Activated CD8-positive, alpha-beta memory T cell treated with anti-CD3 and anti-CD28 coated beads for 1 hour (primary cell): Measurements from ENCODE around the gene EGFL8.

ENCODE experiments used
- DNase-seq, 2 donors: peaks; one replicate each; pipeline ENCODE4 v3.0.0-alpha.2; 2020; ENCODE audit warnings: low read depth in 1 of 2; ENCODE audit errors: extremely low read depth in 1 of 2

Gene EGFL8

DNA sequence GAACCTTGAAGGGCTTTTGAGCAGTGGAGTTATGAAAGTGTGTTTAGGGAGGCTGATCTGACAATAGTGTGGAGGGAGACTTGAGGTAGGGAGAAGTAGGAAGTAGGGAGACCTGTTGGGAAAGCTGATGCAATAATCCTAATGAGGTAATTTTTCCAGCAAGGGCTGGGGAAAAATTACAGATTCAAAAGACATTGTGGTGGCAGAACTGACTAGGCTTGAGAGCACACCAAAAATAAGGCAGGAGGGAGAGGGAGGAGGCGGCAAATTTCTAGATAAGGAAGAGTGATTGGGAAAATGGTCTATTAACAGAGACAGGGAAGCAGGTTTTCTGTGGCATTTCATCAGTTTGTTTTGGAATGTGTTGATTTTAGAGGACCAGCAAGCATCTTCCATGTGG is 18.1 kb upstream of the EGFL8 start:
- DNase-seq = no peak

DNA sequence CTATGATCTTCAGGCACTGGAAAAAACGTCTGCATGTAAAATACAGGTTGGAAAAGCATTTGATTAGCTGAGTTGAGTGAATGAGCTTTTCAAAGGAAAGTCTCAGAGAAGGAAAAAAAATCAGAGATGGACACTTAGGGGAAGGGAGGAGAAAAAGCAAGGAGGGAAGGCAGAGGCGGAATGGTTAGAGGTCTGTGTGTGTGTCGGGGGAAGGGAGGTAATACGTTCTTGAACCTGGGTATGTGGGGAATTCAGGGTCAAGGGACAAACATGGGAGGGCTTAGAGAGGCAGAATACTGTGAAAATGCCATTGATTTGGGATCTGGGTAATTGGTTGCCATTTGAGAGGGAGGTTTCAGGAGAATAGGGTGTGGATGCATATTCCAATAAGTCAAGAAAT is 17.7 kb upstream of the EGFL8 start:
- DNase-seq = no peak

DNA sequence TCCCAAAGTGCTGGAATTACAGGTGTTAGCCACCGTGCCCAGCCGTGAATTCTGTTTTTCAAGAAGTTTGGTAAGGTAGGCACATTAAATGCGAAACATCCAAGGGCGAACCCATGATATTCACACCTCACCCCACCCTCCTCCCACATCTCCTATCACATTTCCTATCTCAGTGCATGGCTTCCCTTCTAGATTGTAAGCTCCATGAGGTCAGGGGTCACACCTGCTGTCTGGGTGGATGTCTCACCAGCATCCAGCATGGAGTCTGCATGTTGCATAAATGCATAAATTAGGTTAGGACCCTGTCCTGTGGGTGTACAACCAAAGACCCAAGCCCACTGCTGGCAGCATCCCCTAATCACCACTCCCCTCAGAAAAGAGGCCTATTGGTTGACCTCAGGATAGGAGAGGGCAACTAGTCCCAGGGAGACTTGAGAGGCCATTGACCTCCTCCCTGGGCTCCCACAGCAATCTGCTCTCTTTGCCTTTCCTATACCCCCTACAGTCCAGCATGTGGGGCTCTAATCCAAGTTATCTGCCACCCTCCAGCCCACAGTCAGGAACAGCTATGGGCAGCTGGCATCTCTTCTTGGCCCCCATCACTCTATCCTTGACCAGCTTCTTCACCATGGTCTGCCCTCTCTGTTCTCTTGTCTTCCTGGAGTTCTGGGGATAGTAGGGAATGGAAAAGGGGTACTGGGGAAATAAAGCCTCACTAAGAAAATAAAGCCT is 16.8 kb upstream of the EGFL8 start:
- DNase-seq = no peak

DNA sequence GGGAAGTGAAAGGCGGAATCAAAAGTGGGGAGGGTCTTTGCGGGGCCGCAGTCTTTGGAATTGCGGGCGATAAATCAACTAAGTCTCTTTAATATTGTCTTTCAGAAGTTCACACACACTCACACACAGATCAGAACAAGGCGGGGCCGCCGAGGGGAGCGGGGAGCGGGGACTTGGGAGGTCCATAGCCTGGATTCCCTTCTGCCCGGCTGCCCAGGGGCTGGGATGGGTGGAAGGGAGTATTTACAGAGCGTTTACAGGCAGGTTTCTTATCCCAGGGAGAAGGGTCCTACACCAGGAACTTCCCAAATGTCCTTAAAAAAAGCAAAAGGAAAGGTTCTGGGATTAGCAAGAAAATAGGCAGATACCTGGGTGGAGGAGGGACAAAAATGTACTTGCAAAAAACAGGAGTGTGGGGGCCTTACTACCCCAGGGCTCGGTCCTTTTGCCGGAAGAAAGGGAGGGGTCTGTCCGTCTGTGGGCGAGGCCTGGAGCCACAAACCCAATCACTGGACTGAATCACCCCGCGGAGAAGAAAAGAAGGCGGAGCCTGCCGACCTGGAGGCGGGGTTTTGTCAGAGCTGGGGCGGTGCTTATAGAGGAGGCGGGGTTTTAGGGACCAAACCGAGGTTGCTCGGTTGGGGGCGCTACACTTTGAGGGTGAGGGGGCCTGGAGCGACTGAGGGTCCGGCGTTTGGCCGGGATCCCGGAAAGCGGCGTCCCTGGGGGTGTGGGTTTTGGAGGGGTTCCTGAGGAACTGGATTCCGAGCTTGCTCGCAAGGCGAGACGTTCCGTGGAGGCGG is 15.9 kb upstream of the EGFL8 start:
- DNase-seq = peak; percentile 25 to 45

DNA sequence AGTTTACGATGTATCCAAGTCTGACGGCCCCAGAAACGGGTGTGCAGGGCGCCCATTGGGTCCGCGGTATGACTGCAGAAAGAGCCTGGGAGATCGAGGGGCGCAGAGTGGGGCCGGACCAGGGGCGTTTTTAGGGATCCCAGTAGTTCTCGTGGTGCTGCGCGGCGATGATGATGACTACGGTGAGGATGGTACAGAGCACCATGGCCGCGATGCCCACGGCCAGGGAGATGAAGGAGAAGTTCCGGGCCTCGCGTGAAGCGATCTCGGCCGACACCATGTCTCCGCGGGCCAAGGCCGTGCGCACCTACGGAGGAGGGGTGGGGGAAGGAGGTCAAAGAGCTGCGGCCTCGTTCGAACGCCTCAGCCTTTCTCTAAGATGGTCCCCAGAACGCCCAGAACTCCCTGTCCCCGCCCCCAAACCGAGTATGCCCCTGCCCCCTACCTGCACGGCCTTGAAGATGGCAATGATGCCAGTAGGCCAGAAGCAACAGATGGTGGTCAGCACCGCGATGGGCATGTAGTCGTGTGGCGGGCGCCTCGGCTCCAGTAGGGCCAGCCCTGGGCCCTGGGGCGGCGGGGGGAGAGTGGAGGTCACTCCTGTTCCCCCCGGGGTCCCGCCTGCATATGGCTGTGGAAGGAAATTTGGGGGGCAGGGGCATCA is 15.2 kb upstream of the EGFL8 start:
- no peak for DNase-seq

DNA sequence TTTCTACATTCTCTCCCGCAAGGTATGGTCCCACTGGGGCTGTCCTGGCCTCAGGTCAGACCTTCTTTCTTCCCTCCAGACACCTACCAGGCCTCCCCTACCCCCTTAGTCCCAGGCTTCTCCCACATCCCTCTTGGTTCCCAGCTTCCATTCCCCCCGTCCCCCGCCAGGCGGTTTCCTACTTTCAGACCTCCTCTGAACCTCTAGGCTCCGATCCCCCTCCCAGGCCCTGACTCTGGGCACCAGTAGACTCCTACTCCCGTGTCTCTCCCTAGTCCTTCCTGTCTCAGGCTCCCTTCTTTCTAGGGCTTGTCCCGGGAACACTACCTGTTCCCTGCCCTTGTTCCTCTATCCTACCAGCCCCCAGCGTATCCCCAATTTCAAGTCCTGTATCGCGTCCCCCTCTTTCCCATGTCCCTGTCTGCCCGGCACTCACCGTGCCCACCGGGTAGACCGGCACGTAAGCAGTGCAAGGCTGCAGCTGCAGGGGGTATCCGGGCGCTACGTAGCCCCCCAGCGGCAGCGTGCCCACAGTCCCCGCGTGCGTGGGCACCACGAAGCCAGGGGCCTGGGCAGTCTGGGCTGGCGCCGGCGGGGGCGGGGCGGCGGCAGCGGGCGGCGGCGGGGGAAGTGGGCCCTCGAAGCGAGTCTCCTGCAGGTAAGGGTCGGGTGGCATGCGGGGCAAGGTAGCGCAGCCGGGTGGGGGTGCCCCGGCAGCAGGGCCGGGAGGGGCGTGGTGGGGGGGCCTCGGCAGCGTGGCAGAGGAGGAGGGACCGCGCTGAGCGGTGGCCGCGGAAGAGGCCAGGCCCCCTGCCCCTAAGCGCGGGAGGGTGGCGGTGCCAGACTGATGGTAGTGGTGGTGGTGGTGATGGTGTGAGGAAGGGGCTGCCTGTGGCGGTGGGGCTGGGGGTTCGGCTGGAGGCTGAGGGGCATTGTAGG is 14.2 kb upstream of the EGFL8 start:
- DNase-seq = no peak

DNA sequence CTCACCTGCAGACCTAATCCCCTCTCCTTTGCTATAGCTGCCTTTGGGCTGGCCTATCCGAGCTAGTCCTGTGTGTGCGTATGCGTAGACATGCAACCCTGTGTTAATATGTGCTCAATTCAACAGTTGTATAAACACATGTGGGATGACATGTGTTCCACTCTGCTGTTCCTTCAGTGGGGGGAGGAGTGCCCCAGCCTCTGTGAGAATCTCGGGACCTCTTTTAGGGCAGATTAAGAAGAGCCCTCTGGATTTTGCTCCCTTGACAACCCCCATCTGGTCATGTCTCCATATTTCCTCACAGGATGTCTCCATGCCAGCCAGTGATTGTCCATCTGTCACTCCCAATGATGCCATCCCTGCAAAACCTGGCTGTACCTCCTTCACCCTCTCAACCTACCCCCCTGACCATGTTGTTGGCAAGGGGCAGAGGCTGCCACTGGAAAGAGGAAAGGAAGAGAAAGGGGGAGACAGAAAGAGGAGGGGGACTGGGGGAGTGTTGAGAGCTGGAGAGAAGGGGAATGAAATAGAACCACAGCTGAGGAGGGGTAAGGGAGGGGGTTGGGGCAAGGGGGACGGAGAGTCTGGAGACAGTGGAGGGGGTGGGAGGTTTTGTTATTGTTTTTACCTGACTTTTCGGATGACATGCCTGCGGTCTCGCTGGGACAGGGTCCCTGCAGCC is 13.1 kb upstream of the EGFL8 start:
- no peak for DNase-seq

DNA sequence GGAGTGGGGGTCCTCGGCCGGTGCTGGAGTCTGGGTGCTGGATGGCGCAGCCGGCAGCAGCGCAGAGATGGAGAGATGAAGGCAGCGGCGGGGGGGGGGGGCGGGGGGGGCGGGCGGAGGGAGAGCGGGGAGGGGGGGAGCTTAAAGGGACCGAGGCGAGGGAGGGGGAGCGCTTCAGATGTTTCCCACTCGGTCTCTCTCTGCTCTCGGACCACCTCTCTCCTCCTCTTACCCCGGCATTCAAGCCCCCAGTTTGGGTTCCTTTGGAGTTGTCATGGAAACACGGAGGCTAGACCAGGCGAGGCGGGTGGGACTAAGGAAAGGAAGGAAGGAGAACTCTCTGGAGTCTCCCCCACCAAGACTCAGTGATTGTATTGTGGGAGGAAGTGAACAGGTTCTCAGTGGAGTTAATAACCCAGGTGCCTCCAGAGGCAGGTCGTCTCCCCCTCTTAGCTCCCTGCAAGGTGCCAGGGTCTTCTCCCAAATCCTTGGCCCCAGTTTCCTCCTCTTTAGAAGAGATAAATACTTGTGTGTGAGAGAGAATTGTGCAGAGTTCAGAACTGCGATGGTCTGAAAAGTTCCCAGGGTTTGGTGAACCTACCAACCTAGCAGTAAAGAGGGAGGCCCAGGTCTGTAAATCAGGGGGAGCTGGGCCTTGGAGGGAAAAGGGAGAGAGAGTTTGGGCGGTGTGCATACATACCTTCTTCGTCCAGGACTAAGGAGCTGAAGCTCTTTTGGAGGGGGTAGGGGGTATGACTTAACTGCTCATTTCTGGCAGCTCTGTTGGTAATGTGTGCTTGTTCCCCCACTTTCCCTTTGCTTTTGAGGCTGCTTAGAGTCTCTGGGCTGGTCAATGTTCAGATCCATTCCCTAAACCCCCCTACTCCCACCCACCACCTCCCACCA is 12.3 kb upstream of the EGFL8 start, which contains the start of gene PRRT1:
Gene PRRT1, minus strand, starts transcription at position 77 of the 906 bp plus-strand sequence. CDS start 112 bp downstream, outside the sequence.
- no peak for DNase-seq

DNA sequence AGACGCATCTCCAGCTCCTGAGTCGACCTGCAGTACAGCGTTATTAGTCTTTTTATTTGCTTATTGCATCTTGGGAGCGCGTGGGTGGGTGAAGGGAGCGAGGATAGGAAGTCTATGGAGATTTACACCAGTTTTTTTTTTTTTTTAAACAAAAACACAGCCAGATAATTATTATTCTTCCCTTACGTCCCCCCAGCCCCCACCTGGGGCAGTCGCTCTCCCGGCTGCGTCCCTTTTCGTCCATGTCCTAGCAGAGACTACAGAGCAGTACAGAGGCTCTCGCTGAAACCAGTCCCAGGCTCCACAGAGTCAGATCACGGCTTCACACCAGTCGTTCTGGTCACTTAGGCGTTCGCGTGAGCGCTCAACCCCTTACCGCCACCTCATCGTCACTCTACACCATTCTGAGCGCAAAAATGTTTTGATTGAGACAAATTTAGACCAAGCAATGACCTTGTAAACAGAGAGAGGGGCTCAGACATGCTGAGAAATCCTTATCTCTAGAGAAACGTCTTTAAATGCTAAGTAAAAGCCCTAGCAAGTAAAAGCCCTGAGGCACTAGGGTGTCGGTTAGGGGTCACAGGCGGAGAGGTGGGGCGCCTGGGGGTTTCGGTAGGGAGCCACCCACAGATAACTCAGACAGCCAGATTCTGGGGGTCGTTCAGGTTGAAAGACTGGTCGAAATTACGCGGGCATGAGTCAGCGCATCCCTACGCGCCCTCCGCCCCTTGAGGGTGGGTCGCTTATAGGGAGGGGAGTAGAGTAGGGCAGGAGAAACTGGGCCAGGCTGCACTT is 11.4 kb upstream of the EGFL8 start:
- no peak for DNase-seq

DNA sequence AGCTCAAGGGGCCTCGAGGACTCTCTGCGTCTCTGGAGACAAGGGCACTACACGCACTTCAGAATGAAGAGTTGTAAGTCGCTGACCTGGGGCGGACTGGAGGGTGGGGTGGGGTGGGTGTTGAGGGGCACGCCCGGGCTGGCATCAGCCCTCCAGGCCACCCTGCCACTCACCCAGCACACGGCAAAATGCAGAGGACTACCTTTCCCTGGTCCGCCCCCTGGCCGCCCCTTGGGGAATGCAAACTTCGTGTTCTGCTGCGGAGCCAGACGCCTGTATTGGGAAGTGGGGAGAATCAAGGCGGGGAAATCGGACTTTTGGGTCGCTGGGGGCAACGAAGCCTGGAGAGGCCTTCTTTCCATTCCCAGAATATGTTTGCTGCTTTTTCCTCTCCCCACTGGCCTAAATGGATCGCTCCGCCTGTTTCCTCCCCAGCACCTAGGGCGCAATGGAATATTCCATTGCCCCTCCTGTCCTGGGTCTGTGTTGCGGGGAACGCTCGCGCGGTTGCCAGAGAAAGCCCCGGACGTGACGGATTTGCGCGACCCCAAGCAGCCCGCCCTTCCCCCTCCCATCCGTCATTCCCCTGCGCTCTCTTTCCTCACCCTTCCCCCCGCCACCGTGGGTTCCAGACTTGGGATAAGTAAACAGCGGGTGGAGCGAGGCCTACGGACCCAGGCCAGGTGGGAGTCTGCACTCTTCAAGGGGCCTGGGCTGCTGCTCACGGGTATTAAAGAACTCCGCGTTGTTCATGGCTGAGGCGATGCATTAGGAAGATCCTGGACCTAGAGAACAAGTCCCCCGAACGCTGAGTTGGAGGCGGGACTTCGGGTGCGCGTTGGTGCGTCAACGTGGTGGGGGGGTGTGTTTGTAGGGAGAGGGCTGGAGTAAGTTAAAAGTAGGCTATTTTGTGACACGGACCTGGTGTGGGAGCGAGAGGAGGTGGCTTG is 10.6 kb upstream of the EGFL8 start, which contains the start of gene PPT2:
Gene PPT2, plus strand, starts transcription at position 578 of the 950 bp plus-strand sequence. CDS start 454 bp downstream, outside the sequence.
- peak; percentile 62 to 66 for DNase-seq

DNA sequence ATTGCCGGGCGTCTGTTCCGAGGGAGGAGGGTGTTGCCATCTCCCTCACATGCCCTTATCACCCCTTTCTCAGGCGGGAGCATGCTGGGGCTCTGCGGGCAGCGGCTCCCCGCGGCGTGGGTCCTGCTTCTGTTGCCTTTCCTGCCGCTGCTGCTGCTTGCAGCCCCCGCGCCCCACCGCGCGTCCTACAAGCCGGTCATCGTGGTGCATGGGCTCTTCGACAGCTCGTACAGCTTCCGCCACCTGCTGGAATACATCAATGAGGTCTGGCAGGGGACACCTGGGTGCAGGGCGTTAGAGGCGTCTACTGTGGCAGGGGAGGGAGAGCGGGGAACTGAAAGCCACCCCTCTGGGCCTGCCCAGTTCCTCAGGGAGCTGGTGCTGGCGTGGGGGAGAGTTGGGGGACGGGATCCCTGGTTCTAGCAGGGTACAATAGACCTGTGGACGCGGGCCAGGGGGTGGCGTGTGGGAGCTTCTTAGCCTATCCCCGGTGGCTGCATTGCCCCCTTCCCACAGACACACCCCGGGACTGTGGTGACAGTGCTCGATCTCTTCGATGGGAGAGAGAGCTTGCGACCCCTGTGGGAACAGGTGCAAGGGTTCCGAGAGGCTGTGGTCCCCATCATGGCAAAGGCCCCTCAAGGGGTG is 9.8 kb upstream of the EGFL8 start:
- peak in 1 of 2 donors; percentile 41 for DNase-seq

DNA sequence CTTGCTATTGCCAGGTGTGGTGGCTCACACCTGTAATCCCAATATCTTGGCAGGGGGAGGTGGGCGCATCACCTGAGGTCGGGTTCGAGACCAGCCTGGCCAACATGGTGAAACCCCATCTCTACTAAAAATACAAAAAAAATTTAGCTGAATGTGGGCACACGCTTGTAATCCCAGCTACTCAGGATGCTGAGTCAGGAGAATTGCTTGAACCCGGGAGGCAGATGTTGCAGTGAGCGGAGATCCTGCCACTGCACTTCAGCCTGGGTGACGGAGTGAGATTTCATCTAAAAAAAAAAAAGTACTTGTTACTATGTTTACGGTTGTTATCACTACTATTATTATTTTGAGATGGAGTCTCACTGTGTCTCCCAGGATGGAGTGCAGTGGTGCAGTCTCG is 7.5 kb upstream of the EGFL8 start:
- no peak for DNase-seq

DNA sequence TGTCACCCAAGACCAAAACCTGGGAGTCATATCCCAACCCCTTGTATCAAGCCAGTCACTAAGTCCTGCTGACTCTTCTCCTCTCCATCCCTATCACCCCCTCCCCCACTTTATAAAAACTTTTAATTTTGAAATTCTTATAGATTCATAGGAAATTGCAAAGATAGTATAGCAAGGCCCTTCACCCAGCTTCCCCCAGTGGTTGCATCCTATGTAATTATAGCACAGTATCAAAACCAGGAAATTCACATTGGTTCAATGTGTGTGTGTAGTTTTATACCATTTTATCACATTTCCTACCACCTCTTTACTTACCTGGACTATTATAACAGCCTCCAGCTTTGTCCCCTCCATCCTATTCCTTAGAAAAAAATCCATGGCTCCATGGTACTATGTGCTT is 6.3 kb upstream of the EGFL8 start:
- no peak for DNase-seq

DNA sequence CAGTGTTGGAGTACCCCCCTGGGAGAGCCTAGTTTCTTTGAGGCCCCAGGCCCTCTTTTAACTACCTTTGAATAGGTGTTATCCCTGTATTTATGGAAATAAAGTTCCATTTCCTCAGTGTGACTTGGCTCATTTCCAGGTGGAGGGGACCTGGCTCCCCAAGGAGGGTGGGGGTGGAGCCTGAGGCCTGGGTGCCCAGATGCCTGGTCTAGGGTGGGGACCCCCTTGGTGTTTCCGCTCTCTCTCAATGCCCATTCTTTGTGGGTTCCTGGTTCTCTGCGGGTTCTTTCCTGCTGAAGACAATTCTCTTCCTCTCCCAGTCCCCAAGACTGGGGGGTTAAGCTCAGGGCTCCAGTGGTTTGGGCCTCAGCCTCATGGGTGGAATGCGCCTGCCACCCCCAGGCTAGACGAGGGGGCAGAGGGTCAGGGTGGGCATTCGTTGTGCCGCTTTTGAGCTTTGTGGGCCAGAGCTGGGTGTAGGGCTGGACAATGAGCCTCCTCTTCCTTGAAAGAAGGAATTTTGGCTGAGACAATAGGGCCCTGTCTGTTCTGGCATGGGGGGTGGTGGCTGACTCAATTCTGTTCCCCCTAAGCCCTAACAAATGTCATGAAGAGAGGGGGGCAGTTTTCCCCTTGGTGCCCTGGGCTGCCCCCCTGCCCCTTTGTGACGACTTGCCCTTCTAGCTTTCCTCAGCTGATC is 686 bp upstream of the EGFL8 start:
- DNase-seq = no peak

DNA sequence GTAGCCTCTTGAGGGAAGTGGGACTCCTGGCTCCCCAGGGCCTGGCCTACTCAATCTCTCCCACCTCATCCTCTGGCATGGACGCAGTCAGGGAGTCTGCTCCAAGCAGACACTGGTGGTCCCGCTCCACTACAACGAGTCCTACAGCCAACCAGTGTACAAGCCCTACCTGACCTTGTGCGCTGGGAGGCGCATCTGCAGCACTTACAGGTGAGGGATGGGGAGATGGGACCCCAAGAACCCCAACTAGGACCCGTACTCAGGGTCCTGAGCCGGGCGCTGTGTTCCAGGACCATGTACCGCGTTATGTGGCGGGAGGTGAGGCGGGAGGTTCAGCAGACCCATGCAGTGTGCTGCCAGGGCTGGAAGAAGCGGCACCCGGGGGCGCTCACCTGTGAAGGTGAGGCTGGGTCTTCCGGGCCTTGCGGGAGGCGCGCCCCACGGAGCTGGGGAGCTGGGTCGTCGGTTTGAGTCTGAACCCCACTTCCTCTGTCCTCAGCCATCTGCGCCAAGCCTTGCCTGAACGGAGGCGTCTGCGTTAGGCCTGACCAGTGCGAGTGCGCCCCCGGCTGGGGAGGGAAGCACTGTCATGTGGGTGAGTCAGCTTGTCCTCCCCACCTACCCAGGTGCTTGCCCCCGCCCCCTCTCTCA is 2.1 kb downstream of the EGFL8 start:
- no peak for DNase-seq
